Neuronal stem cell (in vitro differentiated cells): ENCODE data around the gene HUNK. TPM values are rescaled to one million over a fixed set of nuclear protein-coding genes. Genes with fewer than 3 reads are reported as not detected.
A peak's percentile ranks its signal among the peaks of the same experiment; 100 is the strongest.

Source experiments
- DNase-seq: peaks from one replicate; pipeline ENCODE4 v3.0.0-alpha.2; 2013; ENCODE audit warnings: low spot score
- H2AFZ ChIP-seq: one replicate; pipeline ENCODE4 v1.6.1; 2013; ENCODE audit warnings: mild to moderate bottlenecking, low read length, inconsistent platforms
- H2AK5ac ChIP-seq: 2 replicates; pipeline ENCODE4 v1.6.1; 2013; ENCODE audit warnings: low read depth, mild to moderate bottlenecking, inconsistent platforms, low read length, moderate library complexity, mixed read lengths
- H2BK120ac ChIP-seq: 2 replicates; pipeline ENCODE4 v1.6.1; 2013; ENCODE audit warnings: low read depth, mild to moderate bottlenecking, inconsistent platforms, low read length, moderate library complexity, mixed read lengths
- H2BK12ac ChIP-seq: one replicate; pipeline ENCODE4 v1.6.1; 2013; ENCODE audit warnings: low read length, inconsistent platforms
- H2BK15ac ChIP-seq: 2 replicates; pipeline ENCODE4 v1.6.1; 2013; ENCODE audit warnings: mild to moderate bottlenecking, low read length, inconsistent platforms, mixed read lengths
- H2BK5ac ChIP-seq: one replicate; pipeline ENCODE4 v1.6.1; 2013; ENCODE audit warnings: inconsistent platforms, mild to moderate bottlenecking, low read length, moderate library complexity
- H3K14ac ChIP-seq: one replicate; pipeline ENCODE4 v1.6.1; 2013; ENCODE audit warnings: low read length, inconsistent platforms
- H3K18ac ChIP-seq: 2 replicates; pipeline ENCODE4 v1.6.1; 2013; ENCODE audit warnings: low read length, inconsistent platforms
- H3K23ac ChIP-seq: 2 replicates; pipeline ENCODE4 v1.6.1; 2013; ENCODE audit warnings: low read depth, mild to moderate bottlenecking, mixed read lengths, low read length, inconsistent platforms; ENCODE audit not compliant: poor library complexity
- H3K27ac ChIP-seq: replicated peaks from 3 replicates; pipeline ENCODE4 v1.5.1; 2013; ENCODE audit warnings: low read length, inconsistent platforms
- H3K27me3 ChIP-seq, 3 experiments: 2 replicates each; pipeline ENCODE4 v1.6.1; 2013; ENCODE audit warnings: low read length in 3 of 3, mild to moderate bottlenecking in 2 of 3, inconsistent platforms in 1 of 3, low read depth in 1 of 3, mixed read lengths in 1 of 3, moderate library complexity in 1 of 3; ENCODE audit not compliant: control insufficient read depth in 3 of 3, insufficient read depth in 3 of 3
- H3K36me3 ChIP-seq, 2 donors: replicated peaks in 1 of 2; 2 replicates each; pipeline ENCODE4 v1.6.1; 2013; ENCODE audit warnings: low read length in 2 of 2; ENCODE audit not compliant: control insufficient read depth in 2 of 2, insufficient read depth in 2 of 2
- H3K4ac ChIP-seq: 2 replicates; pipeline ENCODE4 v1.6.1; 2013; ENCODE audit warnings: inconsistent platforms, mild to moderate bottlenecking, low read length, moderate library complexity
- H3K4me1 ChIP-seq, 2 donors: 1 replicate in 1 of 2; 2 replicates in 1 of 2; pipeline ENCODE4 v1.6.1; 2013; ENCODE audit warnings: low read length in 2 of 2, low read depth in 1 of 2; ENCODE audit not compliant: control insufficient read depth in 2 of 2, insufficient read depth in 1 of 2
- H3K4me2 ChIP-seq: one replicate; pipeline ENCODE4 v1.6.1; 2013; ENCODE audit warnings: mild to moderate bottlenecking, low read length, inconsistent platforms; ENCODE audit not compliant: insufficient read depth, poor library complexity, severe bottlenecking
- H3K4me3 ChIP-seq, 2 donors: 2 replicates each; pipeline ENCODE4 v1.5.1; 2013; ENCODE audit warnings: low read length in 2 of 2, mild to moderate bottlenecking in 2 of 2, inconsistent platforms in 1 of 2, moderate library complexity in 1 of 2
- H3K79me1 ChIP-seq: one replicate; pipeline ENCODE4 v1.6.1; 2013; ENCODE audit warnings: low read depth, mild to moderate bottlenecking, inconsistent platforms, low read length, moderate library complexity
- H3K9ac ChIP-seq: one replicate; pipeline ENCODE4 v1.6.1; 2013; ENCODE audit warnings: mild to moderate bottlenecking, low read depth, low read length, inconsistent platforms; ENCODE audit not compliant: poor library complexity
- H3K9me3 ChIP-seq, 2 donors: replicated peaks in 1 of 2; 2 replicates each; pipeline versions ENCODE3 to v1.6.1; 2013; ENCODE audit warnings: low read length in 2 of 2, mild to moderate bottlenecking in 2 of 2, inconsistent platforms in 1 of 2, low read depth in 1 of 2, mixed read lengths in 1 of 2, moderate library complexity in 1 of 2; ENCODE audit not compliant: control insufficient read depth in 2 of 2, insufficient read depth in 1 of 2
- H4K8ac ChIP-seq: one replicate; pipeline ENCODE4 v1.6.1; 2013; ENCODE audit warnings: low read depth, mild to moderate bottlenecking, inconsistent platforms, low read length, moderate library complexity
- H4K91ac ChIP-seq: one replicate; pipeline ENCODE4 v1.6.1; 2013; ENCODE audit warnings: low read length, low read depth, mild to moderate bottlenecking, inconsistent platforms; ENCODE audit not compliant: poor library complexity
- WGBS, 2 donors: extraction: QIAGEN DNeasy Blood & Tissue Kit; methylation state at CpG; one replicate each; pipeline ENCODE4 v1.1.7; 2013; ENCODE audit warnings: missing lambda C conversion rate in 2 of 2, mixed read lengths in 1 of 2; ENCODE audit not compliant: insufficient read length in 2 of 2, insufficient replicate concordance in 1 of 2; ENCODE audit errors: extremely low coverage in 2 of 2; 5-methylcytosine and 5-hydroxymethylcytosine counted together
- polyA plus RNA-seq, 2 experiments: library from polyadenylated mRNA; stranded (reverse); fragments of 200-250 nt; gene quantifications; one replicate each; pipeline ENCODE4 v1.2.3, GENCODE V29; 2013

Gene HUNK
- 5.4 TPM for polyA plus RNA-seq (2013, experiment 1 of 2)
- 5.4 TPM for polyA plus RNA-seq (2013, experiment 2 of 2)

DNA sequence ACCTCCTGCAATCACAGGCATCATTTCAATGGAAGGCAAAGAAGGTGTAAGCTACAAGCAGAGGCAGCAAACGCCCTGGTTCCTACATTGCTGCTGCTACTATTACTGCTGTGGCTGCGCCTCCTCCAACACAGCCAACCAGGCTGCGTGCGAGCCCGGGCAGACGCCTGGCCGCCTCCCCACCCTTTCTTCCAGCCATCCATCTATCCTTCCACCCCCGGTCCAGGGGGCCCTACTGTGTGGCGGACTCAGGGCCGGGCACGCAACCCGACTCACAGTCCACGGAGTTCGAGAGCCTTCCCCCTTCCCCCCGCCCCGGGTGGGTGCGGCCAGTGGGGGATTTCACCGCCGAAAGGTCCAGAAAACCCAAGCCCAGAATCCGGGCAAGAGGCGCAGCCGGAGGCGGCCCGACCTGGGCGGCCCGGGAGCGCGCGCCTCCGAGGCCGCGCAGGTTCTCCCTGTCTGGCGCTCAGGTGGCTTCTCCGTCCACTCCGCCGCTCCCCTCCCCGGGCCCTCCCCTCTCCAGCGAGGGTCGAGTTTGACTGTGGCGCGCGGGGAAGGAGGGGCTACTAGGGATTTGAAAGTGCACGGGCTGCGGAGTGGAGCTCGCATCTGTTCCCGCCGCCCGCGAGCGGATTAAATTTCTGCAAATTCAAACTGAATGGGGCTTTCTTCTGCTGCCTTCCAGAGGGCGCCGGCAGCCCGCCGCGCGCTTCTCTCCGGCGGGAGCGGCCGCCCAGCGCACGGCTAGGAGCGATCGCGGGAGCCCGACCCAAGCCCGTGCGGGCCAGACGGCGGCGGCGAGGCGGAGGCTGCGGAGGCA lies at the start of gene HUNK:
Gene HUNK, plus strand, starts transcription at position 569 of the 823 bp plus-strand sequence. CDS start 655 bp downstream, outside the sequence.
- Histone ChIP-seq H3K23ac (peak within 1 kb of the TSS; percentile 78), H2BK120ac (peak within 1 kb of the TSS; percentile 74), H3K4me3 (peak within 1 kb of the TSS; percentile 97), H3K36me3 (peaks cover 0 to 27% of the 10 kb centered on the region in 2 donors), H2BK15ac (peak within 1 kb of the TSS; percentile 61), H2BK5ac (peak within 1 kb of the TSS; percentile 54), H3K9me3 (peaks cover 0 to 15% of the 10 kb centered on the region in 2 donors), H3K4me2 (peak within 1 kb of the TSS; percentile 87), H2AFZ (peak within 1 kb of the TSS; percentile 94), H3K27ac (peak within 1 kb of the TSS; percentile 70), H3K4me1 (peaks cover 11 to 14% of the 10 kb centered on the region in 2 donors), H3K4ac (peak within 1 kb of the TSS; percentile 43), H3K9ac (peak within 1 kb of the TSS; percentile 98), H2AK5ac (peak within 1 kb of the TSS; percentile 35), H4K8ac (no peak within 1 kb of the TSS), H3K18ac (peak within 1 kb of the TSS; percentile 98), H3K14ac (peak within 1 kb of the TSS; percentile 89), H3K79me1 (peaks cover 6% of the 10 kb centered on the region), H3K27me3 (no peaks in the 10 kb centered on the region), H2BK12ac (peak within 1 kb of the TSS; percentile 26), H4K91ac (peak within 1 kb of the TSS; percentile 44)
- WGBS, 2 donors = no CpG with 5 or more reads among the region's 74 CpGs
- peak; percentile 73 for DNase-seq

DNA sequence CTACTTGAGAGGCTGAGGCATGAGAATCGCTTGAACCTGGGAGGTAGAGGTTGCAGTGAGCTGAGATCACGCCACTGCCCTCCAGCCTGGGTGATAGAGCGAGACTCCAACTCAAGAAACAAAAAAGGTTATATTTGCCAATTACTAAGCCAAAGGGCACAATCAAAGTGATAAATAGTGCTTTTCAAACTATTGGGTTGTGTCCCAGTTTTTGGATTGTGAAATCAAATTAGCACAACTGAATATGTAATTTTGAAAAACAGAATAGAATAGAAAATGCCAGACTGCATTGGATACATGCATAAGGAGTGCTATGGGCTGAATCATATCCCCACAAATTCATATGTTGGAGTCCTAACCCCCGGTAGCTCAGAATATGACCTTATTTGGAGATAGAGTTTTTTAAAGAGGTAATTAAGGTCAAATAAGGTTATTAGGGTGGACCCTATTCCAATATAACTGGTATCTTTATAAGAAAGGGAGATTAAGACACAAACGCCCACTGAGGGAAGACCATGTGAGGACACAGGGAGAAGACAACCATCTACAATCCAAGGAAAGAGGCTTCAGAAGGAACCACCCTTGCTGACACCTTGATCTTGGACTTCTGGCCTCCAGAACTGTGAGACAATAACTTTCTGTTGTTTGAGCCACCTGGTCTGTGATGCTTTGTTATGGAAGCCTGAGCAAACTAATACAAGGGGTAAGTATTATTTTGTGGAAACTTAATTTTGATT lies 42.9 kb upstream of the HUNK start:
- H2AFZ ChIP-seq = no peak overlapping the region
- no peaks in the 10 kb centered on the region for H3K36me3 ChIP-seq
- no peak overlapping the region for H2BK15ac ChIP-seq
- no peak overlapping the region for H3K4me2 ChIP-seq
- H3K9me3 ChIP-seq = peaks cover 0 to 5% of the 10 kb centered on the region in 2 donors
- no peak overlapping the region for H2BK5ac ChIP-seq
- no peaks in the 10 kb centered on the region for H3K79me1 ChIP-seq
- DNase-seq = no peak
- H3K4ac ChIP-seq = no peak overlapping the region
- H2AK5ac ChIP-seq = no peak overlapping the region
- H3K4me3 ChIP-seq = no peak overlapping the region
- no peak overlapping the region for H4K8ac ChIP-seq
- H3K18ac ChIP-seq = no peak overlapping the region
- H2BK120ac ChIP-seq = no peak overlapping the region
- H3K27ac ChIP-seq = no peak overlapping the region
- H3K23ac ChIP-seq = no peak overlapping the region
- no peak overlapping the region for H2BK12ac ChIP-seq
- WGBS, 2 donors = no CpG with 5 or more reads among the region's 5 CpGs
- no peak overlapping the region for H3K14ac ChIP-seq
- H3K4me1 ChIP-seq = no peaks in the 10 kb centered on the region
- H4K91ac ChIP-seq = no peak overlapping the region
- H3K27me3 ChIP-seq = no peaks in the 10 kb centered on the region
- no peak overlapping the region for H3K9ac ChIP-seq

DNA sequence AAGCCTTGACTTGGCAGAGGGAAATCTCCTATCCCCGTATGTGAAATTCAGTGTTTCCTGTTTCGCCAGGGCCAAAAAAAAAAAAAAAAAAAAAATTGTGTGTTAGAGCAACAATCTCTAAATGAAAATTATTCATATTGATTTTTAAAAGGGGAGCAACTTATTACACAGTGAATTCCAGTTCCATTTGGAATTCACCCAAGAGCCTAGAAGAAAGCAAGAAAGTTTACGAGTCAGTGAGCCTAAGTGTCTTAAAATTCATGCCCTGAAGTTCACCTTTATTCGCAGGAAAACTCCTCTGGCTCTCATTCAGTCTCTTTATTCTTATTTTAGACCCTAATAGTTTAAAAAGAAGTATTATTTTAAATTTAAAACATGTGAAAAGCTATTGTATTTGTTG lies 42.1 kb upstream of the HUNK start:
- H4K8ac ChIP-seq = no peak overlapping the region
- H3K36me3 ChIP-seq = no peaks in the 10 kb centered on the region
- no peaks in the 10 kb centered on the region for H3K4me1 ChIP-seq
- H3K23ac ChIP-seq = no peak overlapping the region
- no peak overlapping the region for H3K14ac ChIP-seq
- H3K27ac ChIP-seq = no peak overlapping the region
- H3K9ac ChIP-seq = no peak overlapping the region
- H3K79me1 ChIP-seq = no peaks in the 10 kb centered on the region
- no peak overlapping the region for H2BK5ac ChIP-seq
- H2AK5ac ChIP-seq = no peak overlapping the region
- DNase-seq = no peak
- H3K4me3 ChIP-seq = no peak overlapping the region
- peaks cover 0 to 5% of the 10 kb centered on the region in 2 donors for H3K9me3 ChIP-seq
- no peak overlapping the region for H3K18ac ChIP-seq
- no peak overlapping the region for H2AFZ ChIP-seq
- H2BK15ac ChIP-seq = no peak overlapping the region
- no CpG with 5 or more reads among the region's 4 CpGs for WGBS, 2 donors
- no peak overlapping the region for H2BK12ac ChIP-seq
- H2BK120ac ChIP-seq = no peak overlapping the region
- H3K4me2 ChIP-seq = no peak overlapping the region
- no peaks in the 10 kb centered on the region for H3K27me3 ChIP-seq
- no peak overlapping the region for H3K4ac ChIP-seq
- H4K91ac ChIP-seq = no peak overlapping the region

DNA sequence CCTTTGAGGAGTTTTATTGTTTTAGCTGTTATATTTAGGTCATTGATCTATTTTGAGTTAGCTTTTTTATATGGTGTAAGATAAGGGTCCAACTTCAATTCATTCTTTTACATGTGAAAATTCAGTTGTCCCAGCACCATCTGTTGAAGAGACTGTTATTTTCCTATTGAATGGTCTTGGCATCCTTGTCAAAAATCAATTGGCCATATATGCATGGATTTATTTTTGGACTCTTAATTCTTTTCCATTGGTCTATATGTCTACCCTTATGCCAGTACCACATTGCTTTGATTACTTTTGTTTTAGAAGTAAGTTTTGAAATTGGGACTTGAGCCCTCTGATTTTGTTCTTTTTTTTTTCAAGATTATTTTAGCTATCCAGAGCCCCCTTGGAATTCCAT lies 35.8 kb upstream of the HUNK start:
- no peak overlapping the region for H3K4me3 ChIP-seq
- H2AFZ ChIP-seq = no peak overlapping the region
- no peak overlapping the region for H3K27ac ChIP-seq
- no peak overlapping the region for H2BK5ac ChIP-seq
- no peaks in the 10 kb centered on the region for H3K9me3 ChIP-seq
- H3K4me2 ChIP-seq = no peak overlapping the region
- no peaks in the 10 kb centered on the region for H3K79me1 ChIP-seq
- no peak overlapping the region for H2BK120ac ChIP-seq
- H3K4me1 ChIP-seq = no peaks in the 10 kb centered on the region
- no peak overlapping the region for H4K8ac ChIP-seq
- no peak overlapping the region for H2BK15ac ChIP-seq
- no peak overlapping the region for H3K4ac ChIP-seq
- H2AK5ac ChIP-seq = no peak overlapping the region
- H3K27me3 ChIP-seq = peaks cover 0 to 13% (median 0%) of the 10 kb centered on the region in 3 experiments
- DNase-seq = no peak
- no peaks in the 10 kb centered on the region for H3K36me3 ChIP-seq
- H2BK12ac ChIP-seq = no peak overlapping the region
- H3K9ac ChIP-seq = no peak overlapping the region
- H3K14ac ChIP-seq = no peak overlapping the region
- no peak overlapping the region for H3K18ac ChIP-seq
- no peak overlapping the region for H3K23ac ChIP-seq
- H4K91ac ChIP-seq = no peak overlapping the region
